GM13977 (cell line): Measurements from ENCODE around the gene RXFP4.
A peak's percentile ranks its signal among the peaks of the same experiment; 100 is the strongest.
"Not testable (repeated sequence)": the region's sequence is repeated elsewhere in the genome, so short reads cannot be mapped to it uniquely, and the experiment has no call there.

Experiments used
- DNase-seq: peaks from one replicate; pipeline ENCODE4 v3.0.0; 2012; ENCODE audit warnings: low spot score
- in situ Hi-C: fragments of 300-500 bp; cut with MboI; formaldehyde crosslinking; loops from one replicate; pipeline ENCODE4 v1.12.0; 2022; ENCODE audit warnings: low sequenced_read_pairs, low pct_unique_long_range_greater_than_20kb, mixed read lengths, inconsistent platforms; ENCODE audit not compliant: unreplicated experiment
- TF ChIP-seq, protein P1 (sequence below): IDR thresholded peaks from 2 replicates; pipeline ENCODE4 v1.5.1; 2012; ENCODE audit warnings: mild to moderate bottlenecking, control low read depth; ENCODE audit not compliant: insufficient read depth; ENCODE audit errors: extremely low read depth, missing control alignments

RXFP4 gene

GRCh38 chr1:155979597-155980343, 38.3 kb downstream of the RXFP4 start:
- DNase-seq: no peak
- TF ChIP-seq, protein P1, sequence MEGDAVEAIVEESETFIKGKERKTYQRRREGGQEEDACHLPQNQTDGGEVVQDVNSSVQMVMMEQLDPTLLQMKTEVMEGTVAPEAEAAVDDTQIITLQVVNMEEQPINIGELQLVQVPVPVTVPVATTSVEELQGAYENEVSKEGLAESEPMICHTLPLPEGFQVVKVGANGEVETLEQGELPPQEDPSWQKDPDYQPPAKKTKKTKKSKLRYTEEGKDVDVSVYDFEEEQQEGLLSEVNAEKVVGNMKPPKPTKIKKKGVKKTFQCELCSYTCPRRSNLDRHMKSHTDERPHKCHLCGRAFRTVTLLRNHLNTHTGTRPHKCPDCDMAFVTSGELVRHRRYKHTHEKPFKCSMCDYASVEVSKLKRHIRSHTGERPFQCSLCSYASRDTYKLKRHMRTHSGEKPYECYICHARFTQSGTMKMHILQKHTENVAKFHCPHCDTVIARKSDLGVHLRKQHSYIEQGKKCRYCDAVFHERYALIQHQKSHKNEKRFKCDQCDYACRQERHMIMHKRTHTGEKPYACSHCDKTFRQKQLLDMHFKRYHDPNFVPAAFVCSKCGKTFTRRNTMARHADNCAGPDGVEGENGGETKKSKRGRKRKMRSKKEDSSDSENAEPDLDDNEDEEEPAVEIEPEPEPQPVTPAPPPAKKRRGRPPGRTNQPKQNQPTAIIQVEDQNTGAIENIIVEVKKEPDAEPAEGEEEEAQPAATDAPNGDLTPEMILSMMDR: no peak
- in situ Hi-C loops: no loop called here

- DNase-seq: peak; percentile 64
- in situ Hi-C loops: no loop called here
- TF ChIP-seq, protein P1: no peak
These were observed 40.0 kb downstream of the RXFP4 start for GRCh38 chr1:155981266-155982088.

- TF ChIP-seq, protein P1: no peak
- in situ Hi-C loops: no loop called here
- DNase-seq: no peak
These were observed 40.7 kb downstream of the RXFP4 start for GRCh38 chr1:155982106-155982505.

DNA sequence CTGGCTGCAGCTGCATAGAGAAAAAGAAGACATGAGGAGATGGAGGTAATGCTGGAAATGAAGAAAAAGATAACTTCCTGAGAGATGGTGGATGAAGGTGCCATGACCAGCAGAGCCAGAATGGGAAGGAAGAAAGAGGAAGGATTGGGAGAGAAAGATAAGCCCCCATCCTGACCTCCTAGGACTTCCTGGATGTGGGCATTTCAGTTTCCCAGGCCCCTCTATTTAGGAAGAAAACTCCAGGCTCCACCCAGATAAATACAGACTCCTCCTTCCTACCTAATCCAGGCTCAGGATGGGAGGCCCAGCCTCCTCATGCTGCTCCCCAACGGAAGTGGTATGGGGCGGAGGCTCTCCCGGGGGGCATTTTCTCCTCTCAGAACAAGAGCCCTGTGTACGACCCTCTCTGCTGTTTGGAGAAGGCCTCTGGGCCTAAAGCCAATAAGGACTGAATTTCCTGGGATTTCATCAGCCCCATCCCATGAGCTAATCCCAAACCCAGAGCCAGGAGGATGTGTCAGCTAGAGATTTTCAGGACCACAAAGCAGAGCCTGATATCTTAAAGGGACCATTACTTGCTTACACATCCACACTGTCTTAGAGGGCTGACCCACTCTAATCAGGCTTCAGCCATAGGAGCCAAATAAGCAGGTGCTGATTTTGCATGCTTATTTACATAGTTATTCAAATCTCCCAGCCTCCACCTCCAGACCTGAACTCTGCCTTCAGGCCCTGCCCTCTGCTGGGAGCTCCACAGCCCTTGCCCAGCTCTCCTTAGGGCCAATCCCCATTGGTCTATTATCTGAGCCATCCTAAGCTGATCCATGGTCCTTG, 42.0 kb downstream of the RXFP4 start:
- TF ChIP-seq, protein P1: peak; percentile 35
- DNase-seq: no peak
- in situ Hi-C loops: no loop called here

DNA sequence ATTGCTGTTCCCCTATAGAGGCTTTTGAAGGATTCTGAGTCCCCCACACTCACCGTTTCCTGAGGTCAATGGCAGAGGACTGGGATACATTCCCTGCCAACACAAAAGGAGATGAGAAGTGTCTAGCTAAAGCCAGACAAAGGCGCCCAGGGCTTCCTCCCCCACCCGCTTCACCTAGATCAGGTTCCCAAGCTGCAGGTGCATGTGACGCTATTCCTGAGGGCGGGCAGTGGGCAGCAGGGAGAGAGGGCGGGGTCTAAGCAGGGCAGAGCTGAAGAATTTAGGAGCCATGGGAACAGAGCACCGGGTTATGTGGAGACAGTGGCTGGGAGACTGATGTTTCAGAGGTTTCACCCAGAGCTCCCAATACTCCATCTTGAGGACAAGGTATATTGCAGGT, 42.9 kb downstream of the RXFP4 start:
- TF ChIP-seq, protein P1: no peak
- in situ Hi-C loops: no loop called here
- DNase-seq: no peak

- in situ Hi-C loops: not testable (repeated sequence)
These were observed 43.6 kb downstream of the RXFP4 start for GRCh38 chr1:155984903-155985645.

More at GRCh38 chr1:155984903-155985645, 43.6 kb downstream of the RXFP4 start:
- not testable (repeated sequence) for DNase-seq
